Cardiac muscle cell (in vitro differentiated cells and primary cell): Measurements from ENCODE around the gene SLC39A11. TPM values are rescaled to one million over a fixed set of nuclear protein-coding genes. Genes with fewer than 3 reads are reported as not detected.

Experiments used
- DNase-seq, 2 donors: peaks; one replicate each; pipeline versions ENCODE4 v3.0.0 to v3.0.0-alpha.2; 2010 to 2017; ENCODE audit warnings: low read depth in 1 of 2, low spot score in 1 of 2
- H3K27ac ChIP-seq: fragments of 200-600 bp; sonication (generic); 2 replicates; pipeline ENCODE4 v1.5.1; 2016
- H3K27me3 ChIP-seq: fragments of 200-600 bp; sonication (generic); 2 replicates; pipeline ENCODE4 v1.6.0; 2016; ENCODE audit warnings: control low read depth
- H3K36me3 ChIP-seq: fragments of 200-600 bp; sonication (generic); 2 replicates; pipeline ENCODE4 v1.5.1; 2016; ENCODE audit warnings: control low read depth
- H3K4me1 ChIP-seq: fragments of 200-600 bp; sonication (generic); 2 replicates; pipeline ENCODE4 v1.8.1; 2017; ENCODE audit warnings: low read depth, mild to moderate bottlenecking, mixed run types
- H3K4me3 ChIP-seq: fragments of 200-600 bp; sonication (generic); 2 replicates; pipeline ENCODE4 v1.5.1; 2016; ENCODE audit warnings: mild to moderate bottlenecking
- H3K9me3 ChIP-seq: fragments of 200-600 bp; sonication (generic); 2 replicates; pipeline ENCODE4 v1.5.1; 2017; ENCODE audit warnings: low read depth, mild to moderate bottlenecking, control low read depth
- polyA plus RNA-seq: library from polyadenylated mRNA; unstranded; fragments of >200 nt; fragmentation: Nextera tagmentation; extraction: Ambion mirVana; gene quantifications from 2 replicates; pipeline ENCODE4 v1.2.1, GENCODE V29; 2016
- total RNA-seq: library from RNA; depleted of rRNA; stranded (reverse); fragments of >200 nt; gene quantifications from 2 replicates; pipeline ENCODE4 v1.2.3, GENCODE V29; 2016
- TF ChIP-seq, protein P1 (sequence below): IDR thresholded peaks from 2 replicates; pipeline ENCODE4 v1.5.1; 2012; ENCODE audit warnings: low read depth, mild to moderate bottlenecking, low read length

SLC39A11 gene
- total and polyA plus RNA-seq, 2 experiments from 2014 or later, result 5.9 to 11.7 TPM

DNA sequence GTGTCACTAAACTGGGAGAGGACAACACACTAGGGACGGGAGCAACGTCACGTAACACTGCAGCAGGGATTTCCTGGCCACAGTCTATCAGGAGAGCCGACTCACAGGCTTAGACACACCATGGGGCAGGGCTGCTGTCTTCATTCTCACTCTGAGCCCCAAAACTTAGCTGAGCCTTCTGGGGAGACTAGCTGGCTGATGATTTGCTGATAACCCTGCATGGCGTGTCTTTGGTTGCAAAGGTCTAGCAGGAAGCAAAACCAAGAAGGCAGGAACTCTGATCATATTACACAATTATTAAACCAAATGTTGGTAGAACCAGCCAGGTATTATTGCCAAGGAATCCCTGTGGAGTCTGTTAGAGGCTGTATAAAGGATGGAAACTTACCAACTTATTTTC is 345.0 kb downstream of the SLC39A11 start:
- no peak for DNase-seq
- no peaks in the 10 kb centered on the region for H3K4me1 ChIP-seq
- no peaks in the 10 kb centered on the region for H3K27me3 ChIP-seq
- no peaks in the 10 kb centered on the region for H3K9me3 ChIP-seq
- H3K4me3 ChIP-seq, result no peak overlapping the region
- no peaks in the 10 kb centered on the region for H3K36me3 ChIP-seq
- TF ChIP-seq, protein P1, sequence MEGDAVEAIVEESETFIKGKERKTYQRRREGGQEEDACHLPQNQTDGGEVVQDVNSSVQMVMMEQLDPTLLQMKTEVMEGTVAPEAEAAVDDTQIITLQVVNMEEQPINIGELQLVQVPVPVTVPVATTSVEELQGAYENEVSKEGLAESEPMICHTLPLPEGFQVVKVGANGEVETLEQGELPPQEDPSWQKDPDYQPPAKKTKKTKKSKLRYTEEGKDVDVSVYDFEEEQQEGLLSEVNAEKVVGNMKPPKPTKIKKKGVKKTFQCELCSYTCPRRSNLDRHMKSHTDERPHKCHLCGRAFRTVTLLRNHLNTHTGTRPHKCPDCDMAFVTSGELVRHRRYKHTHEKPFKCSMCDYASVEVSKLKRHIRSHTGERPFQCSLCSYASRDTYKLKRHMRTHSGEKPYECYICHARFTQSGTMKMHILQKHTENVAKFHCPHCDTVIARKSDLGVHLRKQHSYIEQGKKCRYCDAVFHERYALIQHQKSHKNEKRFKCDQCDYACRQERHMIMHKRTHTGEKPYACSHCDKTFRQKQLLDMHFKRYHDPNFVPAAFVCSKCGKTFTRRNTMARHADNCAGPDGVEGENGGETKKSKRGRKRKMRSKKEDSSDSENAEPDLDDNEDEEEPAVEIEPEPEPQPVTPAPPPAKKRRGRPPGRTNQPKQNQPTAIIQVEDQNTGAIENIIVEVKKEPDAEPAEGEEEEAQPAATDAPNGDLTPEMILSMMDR, result no peak
- no peak overlapping the region for H3K27ac ChIP-seq

GRCh38 chr17:72745241-72745640 is 347.2 kb downstream of the SLC39A11 start:
- Histone ChIP-seq H3K4me3 (no peak overlapping the region), H3K36me3 (no peaks in the 10 kb centered on the region), H3K27me3 (no peaks in the 10 kb centered on the region), H3K4me1 (no peaks in the 10 kb centered on the region), H3K9me3 (no peaks in the 10 kb centered on the region), H3K27ac (no peak overlapping the region)
- TF ChIP-seq, protein P1, result no peak
- no peak for DNase-seq

DNA sequence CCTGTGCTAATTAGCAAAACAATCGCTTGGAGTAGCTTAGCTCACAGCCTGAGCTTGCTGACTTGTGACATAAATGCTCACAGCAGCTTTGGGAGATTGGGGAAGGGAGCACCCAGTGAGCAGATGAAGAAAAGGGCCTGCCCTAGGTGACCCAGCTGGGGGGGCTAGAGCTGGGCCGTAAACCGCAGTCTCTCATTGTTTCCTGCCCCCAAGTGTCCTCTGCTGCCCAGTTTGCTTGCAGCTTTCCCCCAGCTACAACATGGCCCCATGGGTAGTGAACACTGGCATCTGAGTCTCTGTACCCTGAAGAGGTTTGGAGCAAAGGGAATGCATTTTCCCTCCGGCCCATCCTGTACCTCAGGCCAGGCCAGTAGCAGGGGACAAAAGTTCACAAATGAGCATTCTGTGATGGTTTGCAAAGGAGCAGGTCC is 349.4 kb downstream of the SLC39A11 start:
- Histone ChIP-seq H3K4me3 (no peak overlapping the region), H3K36me3 (no peaks in the 10 kb centered on the region), H3K9me3 (no peaks in the 10 kb centered on the region), H3K4me1 (no peaks in the 10 kb centered on the region), H3K27me3 (no peaks in the 10 kb centered on the region), H3K27ac (no peak overlapping the region)
- TF ChIP-seq, protein P1, result no peak
- DNase-seq, result no peak

- DNase-seq, result no peak
- Histone ChIP-seq H3K9me3 (no peaks in the 10 kb centered on the region), H3K4me3 (no peak overlapping the region), H3K36me3 (no peaks in the 10 kb centered on the region), H3K27ac (no peak overlapping the region), H3K4me1 (peaks cover 8% of the 10 kb centered on the region), H3K27me3 (no peaks in the 10 kb centered on the region)
- TF ChIP-seq, protein P1, result no peak
These were observed 355.3 kb downstream of the SLC39A11 start for GRCh38 chr17:72737151-72737690.

DNA sequence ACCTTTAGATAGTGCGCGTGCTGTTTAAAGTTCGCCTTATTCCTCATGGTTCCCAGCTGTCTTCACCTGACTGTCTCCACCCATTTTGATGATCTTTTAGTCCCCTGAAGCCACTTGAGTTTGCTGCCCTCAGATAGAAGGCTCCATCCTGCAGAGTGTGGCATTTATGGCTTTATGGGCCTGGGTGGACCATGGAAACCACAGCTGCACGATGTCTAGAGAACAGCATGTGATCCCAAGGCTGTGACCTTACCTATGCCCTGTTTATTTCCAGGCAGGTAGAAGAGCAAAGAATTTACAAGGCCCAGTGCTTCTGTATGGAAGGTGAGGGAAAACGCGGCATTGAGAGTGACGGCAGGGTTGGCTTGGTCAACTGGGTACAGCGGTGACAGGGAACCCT is 356.9 kb downstream of the SLC39A11 start:
- Histone ChIP-seq H3K9me3 (no peaks in the 10 kb centered on the region), H3K4me3 (no peak overlapping the region), H3K36me3 (no peaks in the 10 kb centered on the region), H3K4me1 (peaks cover 8% of the 10 kb centered on the region), H3K27ac (peak overlapping the region; percentile 42), H3K27me3 (no peaks in the 10 kb centered on the region)
- TF ChIP-seq, protein P1, result no peak
- DNase-seq, result no peak

DNA sequence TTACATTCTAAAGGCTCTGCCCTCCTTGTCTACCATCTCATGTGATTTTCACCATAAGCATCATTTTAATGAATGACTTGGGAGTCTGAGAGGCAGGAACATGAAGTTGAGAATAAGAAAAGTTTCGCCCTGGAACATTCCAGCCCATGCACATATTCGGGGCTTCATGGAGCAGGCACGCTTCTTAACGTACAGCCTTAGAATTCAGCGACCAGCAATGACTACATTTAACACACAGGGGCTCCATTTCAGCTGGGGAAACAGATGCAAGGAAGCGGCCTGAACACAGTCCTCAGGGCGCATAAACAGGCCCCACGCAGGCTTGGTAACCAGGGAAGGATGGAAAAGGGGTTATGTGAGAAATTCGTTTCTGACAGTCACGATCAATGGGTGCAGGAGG is 357.4 kb downstream of the SLC39A11 start:
- Histone ChIP-seq H3K9me3 (no peaks in the 10 kb centered on the region), H3K27ac (peak overlapping the region; percentile 42), H3K27me3 (no peaks in the 10 kb centered on the region), H3K36me3 (no peaks in the 10 kb centered on the region), H3K4me1 (peaks cover 8% of the 10 kb centered on the region), H3K4me3 (no peak overlapping the region)
- no peak for DNase-seq
- TF ChIP-seq, protein P1, result no peak
